AML-193 (cell line): ENCODE measurements around the gene MGAT1.
"Not testable (repeated sequence)": the region's sequence is repeated elsewhere in the genome, so short reads cannot be mapped to it uniquely, and the experiment has no call there.

Experiments used
- DNase-seq, 2 experiments: peaks; one replicate each; lab custom pipeline; 2025; lab: John Stamatoyannopoulos, UW

MGAT1 gene

DNA sequence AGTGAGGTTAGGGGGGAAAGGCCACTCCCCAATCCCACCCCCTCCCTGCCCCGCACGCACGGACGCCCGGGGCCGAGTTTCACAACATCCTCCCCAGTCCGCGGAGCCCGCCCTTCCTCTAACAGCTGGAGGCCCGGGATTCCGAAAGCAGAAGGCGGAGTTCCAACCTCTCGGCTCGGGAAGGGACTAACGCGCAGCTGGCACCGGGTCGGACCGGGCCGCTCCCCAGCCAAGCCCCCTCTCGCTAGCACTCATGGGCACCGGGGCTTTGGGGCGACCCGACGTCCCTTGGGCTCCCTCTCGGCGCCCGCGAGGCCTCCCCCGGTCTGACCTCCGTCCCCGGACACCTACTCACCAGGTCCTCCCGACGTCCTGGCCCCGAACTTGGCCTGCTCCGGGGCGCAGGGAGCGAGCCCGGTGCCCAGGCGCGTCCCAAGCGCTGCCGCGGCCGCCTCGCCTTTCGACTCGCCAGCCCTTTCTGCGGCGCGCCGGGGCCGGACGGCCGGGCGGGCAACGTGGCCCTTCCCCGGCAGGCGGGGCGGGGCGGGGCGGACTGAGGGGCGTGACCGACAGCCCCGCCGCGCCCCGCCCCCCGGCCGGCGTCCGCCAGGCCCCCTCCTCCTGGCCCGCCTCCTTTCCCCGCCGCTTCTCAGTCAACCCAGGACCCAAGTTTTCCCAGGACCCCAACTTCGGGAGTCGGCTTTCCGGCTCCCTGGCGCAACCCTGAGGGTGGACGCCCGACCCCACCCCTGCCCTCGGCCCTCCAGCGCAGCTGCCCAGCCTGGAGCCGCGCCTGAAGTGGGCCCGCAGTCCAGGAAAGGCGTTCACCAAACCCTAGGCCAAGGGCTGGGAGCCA, at the start of gene MGAT1:
MGAT1 (minus strand) TSS at position 482 of the 856 bp plus-strand sequence. CDS start 9,835 bp downstream, outside the sequence.
- peak; percentile 66 to 79 for DNase-seq

DNA sequence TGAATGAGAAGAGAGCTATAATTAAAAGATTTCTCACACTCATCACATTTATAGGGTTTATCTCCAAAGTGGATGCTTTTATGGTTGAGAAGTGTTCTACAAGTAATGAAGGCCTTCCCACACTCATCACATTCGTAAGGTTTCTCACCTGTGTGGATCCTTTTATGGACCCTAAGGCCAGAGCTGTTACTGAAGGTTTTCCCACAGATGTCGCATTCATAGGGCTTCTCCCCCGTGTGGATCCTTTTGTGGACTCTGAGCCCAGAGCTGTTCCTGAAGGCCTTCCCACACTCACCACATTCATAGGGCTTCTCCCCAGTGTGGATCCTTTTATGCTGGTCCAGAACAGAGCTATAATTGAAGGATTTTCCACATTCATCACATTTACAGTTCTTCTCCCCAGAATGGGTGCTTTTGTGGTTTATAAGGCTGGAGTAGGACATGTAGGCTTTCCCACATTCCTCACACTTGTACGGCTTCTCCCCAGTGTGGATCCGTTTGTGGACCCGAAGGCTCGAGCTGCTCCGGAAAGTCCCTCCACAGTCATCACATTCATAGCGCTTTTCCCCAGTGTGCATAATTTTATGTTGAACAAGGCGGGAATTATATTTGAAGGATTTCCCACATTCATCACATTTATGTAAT, 48.0 kb upstream of the MGAT1 start:
- DNase-seq, result no peak

DNA sequence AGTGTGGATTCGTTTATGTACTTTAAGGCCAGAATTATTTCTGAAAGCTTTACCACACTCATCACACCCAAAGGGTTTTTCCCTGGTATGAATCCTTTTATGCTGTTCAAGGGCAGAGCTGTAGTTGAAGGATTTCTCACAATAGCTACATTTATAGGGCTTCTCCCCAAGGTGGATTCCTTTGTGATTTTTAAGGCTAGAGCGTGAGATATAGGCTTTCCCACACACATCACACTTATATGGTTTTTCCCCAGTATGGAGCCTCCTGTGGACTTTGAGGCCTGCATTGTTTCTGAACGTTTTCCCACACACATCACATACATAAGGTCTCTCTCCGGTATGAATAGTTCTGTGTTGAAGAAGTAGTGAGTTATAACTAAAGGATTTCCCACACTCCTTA, 47.2 kb upstream of the MGAT1 start:
- no peak for DNase-seq

DNA sequence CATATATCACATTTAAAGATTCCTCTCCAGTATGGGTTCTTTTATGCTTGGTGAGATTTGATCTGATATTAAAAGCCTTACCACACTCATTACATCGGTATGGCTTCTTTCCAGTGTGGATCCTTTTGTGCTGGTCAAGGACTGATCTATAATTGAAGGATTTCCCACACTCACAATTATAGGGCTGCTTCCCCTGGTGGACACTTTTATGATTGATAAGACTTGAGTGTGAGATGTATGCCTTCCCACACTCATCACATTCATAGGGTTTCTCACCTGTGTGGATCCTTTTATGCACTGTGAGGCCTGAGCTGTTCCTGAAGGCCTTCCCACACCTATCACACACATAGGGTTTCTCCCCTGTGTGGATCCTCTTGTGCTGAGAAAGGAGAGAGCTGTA, 46.3 kb upstream of the MGAT1 start:
- DNase-seq, result no peak

DNA sequence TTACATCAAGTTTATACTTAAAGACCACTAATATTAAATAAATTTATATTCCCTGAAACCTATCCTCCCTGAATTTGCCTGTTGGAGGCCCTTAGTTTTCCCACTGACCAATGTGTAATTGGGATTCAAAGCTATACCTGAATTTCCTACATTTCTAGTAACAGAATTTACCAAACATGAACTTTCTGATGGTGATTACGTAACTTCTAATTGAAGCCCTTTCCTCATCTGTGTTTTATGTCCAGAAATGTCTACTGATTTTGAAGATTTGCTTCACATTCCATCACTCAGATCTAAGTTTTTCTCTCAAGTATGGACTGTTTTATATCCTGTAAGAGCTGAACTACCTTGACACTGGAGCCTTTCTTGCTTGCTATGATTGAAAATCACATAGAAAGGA, 45.7 kb upstream of the MGAT1 start:
- no peak for DNase-seq

DNA sequence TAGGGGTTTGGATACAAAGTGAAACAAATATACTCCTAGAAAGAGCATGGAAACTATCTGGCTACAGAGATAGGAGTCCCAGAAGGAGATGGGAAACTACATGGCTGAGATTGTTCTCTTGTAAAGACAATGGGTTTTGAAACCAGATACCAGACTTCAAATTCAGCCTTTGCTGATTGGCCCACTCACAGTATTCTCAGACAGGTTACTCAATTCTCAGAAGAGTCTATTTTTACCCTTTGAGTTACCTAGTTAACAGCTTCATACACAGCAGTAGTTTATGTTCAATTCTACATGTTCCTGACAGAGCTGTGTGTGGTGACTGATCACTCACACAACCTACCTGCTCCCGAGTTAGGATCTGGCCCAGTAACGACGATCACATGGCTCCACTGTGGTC, 44.4 kb upstream of the MGAT1 start:
- no peak for DNase-seq

DNA sequence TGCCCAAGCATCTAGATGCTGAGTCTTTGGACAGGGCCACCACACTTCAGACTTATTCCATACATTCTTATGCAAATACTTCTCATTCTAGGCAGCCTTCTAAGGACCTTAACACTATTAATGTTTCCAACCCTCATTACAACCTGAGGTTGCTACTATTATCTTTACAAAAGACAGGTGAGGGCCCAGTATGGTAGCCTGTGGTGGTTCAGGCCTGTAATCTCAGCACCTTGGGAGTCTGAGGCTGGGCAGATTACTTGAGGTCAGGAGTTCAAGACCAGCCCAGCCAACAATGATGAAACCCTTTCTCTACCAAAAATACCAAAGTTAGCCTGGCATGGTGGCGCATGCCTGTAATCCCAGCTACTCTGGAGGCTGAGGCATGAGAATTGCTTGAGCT, 42.3 kb upstream of the MGAT1 start:
- DNase-seq, result no peak

DNA sequence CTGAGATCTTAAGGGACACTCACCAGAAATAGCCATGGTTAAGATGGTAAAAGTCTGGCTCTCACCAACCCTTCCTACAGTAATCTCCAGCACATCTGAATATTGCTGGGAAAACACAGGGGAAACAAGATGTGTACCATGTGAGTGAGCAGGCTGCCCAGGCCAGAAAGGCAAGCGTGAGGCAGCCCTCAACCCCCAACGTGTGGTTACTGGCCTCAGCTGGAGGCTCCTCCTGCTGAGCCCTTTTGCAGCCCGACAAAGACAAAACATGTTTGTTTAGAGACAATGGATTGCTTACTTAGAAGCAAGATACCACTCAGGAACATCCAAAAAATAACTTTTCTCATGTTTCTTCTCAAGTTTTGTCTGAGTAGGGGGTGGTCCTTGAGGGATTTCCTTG, 41.8 kb upstream of the MGAT1 start:
- DNase-seq, result no peak

DNA sequence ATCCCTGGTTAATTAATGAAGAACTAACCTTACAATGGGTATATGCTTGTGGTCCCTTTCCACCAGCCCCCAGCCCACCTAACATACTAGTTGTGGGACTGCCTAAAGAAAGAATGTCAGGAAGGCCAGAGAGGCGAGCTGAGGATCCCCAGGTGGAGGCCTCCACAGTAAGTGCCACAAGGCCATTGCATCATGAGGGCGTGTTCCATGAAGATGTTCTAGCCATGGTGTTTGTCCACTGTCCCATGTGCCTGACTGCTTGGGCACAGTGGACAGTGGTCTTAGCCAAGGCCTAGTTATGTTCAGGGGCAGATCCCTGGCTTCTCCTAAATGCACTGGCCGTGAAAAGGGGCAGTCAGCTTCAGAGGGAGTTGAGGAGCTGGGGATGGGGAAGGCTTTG, 37.3 kb upstream of the MGAT1 start:
- no peak for DNase-seq

DNA sequence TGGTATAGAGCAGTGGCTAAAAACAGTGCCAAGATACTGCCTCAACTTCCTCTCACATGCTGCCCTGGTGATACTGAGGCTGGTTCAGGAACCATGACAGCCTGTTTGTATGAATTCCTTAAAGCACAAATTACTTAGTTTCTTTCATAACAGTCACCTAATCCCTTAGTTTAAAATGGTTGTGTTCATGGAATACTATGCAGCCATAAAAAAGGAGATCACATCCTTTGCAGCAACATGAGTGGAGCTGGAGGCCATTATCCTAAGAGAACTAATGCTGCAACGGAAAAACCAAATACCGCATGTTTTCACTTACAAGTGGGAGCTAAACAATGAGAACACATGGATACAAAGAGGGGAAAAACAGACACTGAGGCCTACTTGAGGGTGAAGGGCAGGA, 36.6 kb upstream of the MGAT1 start:
- no peak for DNase-seq

GRCh38 chr5:180837478-180837877, 34.9 kb upstream of the MGAT1 start:
- DNase-seq, result no peak

DNA sequence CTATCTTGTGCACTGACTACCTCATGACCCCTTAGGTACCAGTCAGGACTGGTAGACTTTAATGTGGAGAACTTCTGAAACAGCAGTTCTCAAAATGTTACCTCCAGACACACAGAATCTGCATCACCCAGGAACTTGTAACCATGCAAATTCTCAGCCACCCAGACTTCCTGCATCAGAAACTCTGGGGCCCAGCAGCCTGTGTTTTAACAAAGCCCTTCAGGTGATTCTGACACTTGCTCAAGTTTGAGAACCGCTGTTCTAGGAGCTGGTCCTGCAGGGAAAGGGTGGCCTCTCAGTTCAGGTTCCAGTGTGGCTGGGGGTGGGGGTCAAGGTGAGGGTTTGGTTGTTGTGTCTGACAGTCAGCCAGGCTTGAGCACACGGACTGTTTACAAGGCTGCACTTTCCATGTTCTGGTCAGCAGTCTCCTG, 30.0 kb upstream of the MGAT1 start:
- DNase-seq, result no peak

- peak; percentile 51 to 57 for DNase-seq
Observed at GRCh38 chr5:180831139-180832093, 28.8 kb upstream of the MGAT1 start.

DNA sequence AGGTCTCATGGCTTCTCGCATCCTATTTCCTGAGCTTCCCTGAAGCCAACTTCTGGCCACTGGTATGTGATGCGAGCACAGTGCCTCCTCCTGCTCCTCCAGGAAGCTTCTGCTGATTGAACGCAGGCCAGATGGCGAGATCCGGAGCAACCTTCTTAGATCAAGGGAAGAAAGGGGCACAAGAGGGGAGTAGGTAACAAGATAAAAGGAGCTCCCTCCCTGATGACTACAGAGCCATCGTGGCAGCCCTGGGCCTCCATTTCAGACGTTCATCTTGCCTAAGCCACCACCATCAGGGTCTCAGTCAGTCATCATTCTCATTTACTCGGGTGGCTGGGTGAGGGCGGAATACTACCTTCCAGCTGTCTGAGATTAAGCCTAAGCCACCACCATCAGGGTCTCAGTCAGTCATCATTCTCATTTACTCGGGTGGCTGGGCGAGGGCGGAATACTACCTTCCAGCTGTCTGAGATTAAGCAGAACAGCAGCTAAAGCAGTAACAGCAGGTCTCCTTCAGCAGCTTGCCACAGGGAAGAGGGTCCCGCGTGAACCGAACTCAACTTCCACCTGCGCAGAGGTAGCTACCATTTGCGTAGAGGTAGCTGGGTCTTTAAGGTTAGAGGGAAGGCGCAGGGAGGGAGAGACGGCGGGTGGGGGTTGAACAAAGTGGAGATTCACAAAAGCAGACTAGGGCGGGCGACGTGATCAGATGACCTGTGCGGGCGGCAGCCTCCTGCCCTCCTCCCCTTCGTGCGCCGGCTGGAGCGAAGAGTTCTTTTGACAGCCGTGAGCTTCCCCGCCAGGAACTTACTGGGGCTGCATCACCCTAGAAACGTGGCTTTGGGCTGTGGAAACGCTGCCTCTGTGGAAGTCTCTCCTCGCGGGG, 27.9 kb upstream of the MGAT1 start:
- DNase-seq, result peak; percentile 38 to 58

GRCh38 chr5:180829726-180830125, 27.1 kb upstream of the MGAT1 start:
- no peak for DNase-seq

GRCh38 chr5:180828756-180829531, 26.3 kb upstream of the MGAT1 start:
- not testable (repeated sequence) for DNase-seq

DNA sequence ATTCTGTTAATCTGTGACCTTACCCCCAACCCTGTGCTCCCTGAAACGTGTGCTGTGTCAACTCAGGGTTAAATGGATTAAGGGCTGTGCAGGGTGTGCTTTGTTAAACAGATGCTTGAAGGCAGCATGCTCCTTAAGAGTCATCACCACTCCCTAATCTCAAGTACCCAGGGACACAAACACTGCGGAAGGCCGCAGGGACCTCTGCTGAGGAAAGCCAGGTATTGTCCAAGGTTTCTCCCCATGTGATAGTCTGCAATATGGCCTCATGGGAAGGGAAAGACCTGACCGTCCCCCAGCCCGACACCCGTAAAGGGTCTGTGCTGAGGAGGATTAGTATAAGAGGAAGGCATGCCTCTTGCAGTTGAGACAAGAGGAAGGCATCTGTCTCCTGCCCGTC, 24.8 kb upstream of the MGAT1 start:
- not testable (repeated sequence) for DNase-seq

- no peak for DNase-seq
Observed at GRCh38 chr5:180825768-180826525, 23.3 kb upstream of the MGAT1 start.

DNA sequence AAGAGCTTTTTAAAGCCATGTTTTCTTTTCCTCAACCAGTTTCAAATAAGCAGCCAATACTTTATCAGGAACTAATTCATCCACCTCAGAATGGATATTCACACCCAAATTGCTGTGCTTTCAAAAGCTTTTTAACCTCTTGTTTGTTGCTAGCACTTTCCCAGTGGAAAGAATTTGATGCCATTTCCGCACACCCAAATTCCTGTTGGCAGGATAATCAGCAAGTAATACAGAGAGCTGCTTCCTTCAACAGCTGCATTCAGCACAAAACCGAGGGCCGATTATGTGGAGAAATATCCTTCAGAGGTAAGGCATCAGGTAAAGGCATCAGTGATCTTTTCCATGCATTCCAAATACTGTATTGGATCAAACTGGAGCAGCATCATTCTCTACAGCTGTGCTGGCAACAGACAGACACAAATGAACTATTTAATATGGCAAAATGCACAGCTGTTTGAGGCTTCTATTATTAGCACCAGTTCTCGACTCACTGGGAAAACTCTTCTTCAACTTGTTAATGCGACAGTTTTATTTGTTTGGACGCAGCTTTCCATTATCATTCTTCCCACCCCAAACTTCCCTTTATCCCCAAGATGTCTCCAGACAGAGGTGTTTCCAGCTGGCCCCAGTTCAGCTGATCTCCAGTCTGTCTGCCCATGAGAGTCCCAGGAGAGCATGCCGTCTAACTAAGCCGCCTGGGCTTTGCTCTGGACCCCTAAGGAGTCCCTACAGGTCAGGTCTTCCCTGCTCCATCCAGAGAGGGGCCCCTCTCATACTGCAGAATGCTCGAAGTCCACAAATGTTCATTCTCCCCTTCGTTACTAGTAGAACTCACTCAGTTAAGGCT, 22.2 kb upstream of the MGAT1 start:
- DNase-seq, result no peak
